GM12878 (cell line): ENCODE results near the gene FGGY. TPM values are rescaled to one million over a fixed set of nuclear protein-coding genes. Genes with fewer than 3 reads are reported as not detected.

Source experiments
- ATAC-seq: fragments of 200-7000 bp; cut with Tn5 transposase; 3 replicates; pipeline ENCODE4 v1.9.1; 2020; ENCODE audit warnings: mild to moderate bottlenecking, moderate library complexity
- BruUV-seq: library from RNA; stranded (reverse); fragments of 400-500 nt; replicated peaks from 2 replicates; lab custom pipeline; 2021; lab: Mats Ljungman, UMichigan
- CTCF ChIA-PET: fragments of 300-600 bp; sonication (Branson Sonifier 250); formaldehyde crosslinking; extraction: SDS; loops from one replicate; lab custom pipeline; 2021; ENCODE audit warnings: inconsistent platforms; lab: Yijun Ruan, JAX
- POLR2A ChIA-PET: fragments of 350-600 bp; formaldehyde crosslinking; extraction: SDS; loops from one replicate; lab custom pipeline; 2021; ENCODE audit warnings: inconsistent platforms; lab: Charles Lee
- RAD21 ChIA-PET: fragments of 300-600 bp; sonication (Branson Sonifier 250); formaldehyde crosslinking; loops from one replicate; lab custom pipeline; 2023; ENCODE audit warnings: antibody characterized with exemption; ENCODE audit not compliant: unreplicated experiment; lab: Charles Lee
- SMC1A ChIA-PET: fragments of 300-600 bp; sonication (Branson Sonifier 250); formaldehyde crosslinking; loops from one replicate; lab custom pipeline; 2023; ENCODE audit not compliant: unreplicated experiment, uncharacterized antibody; lab: Charles Lee
- DNase-seq: peaks from one replicate; pipeline ENCODE4 v3.0.0-alpha.2; 2011; ENCODE audit warnings: low read depth, low spot score
- FAIRE-seq: peaks from 3 replicates; lab custom pipeline; 2011; peaks lifted over from hg19 to GRCh38; lab: Jason Lieb, UNC
- H2AFZ ChIP-seq: 2 replicates; pipeline ENCODE4 v1.6.0; 2011; ENCODE audit warnings: low read depth, low read length, control low read depth; ENCODE audit not compliant: control insufficient read depth
- H3K27ac ChIP-seq: 2 replicates; pipeline ENCODE4 v1.5.1; 2011; ENCODE audit warnings: control low read depth; ENCODE audit not compliant: control insufficient read depth, insufficient read depth
- H3K27me3 ChIP-seq, 2 experiments: replicated peaks in 1 of 2; 2 replicates each; pipeline versions ENCODE4 v1.6.0 to v1.6.1; 2011; ENCODE audit warnings: low read length in 1 of 2; ENCODE audit not compliant: control insufficient read depth in 2 of 2, insufficient read depth in 2 of 2
- H3K36me3 ChIP-seq, 2 experiments: 2 replicates each; pipeline ENCODE4 v1.5.1; 2011; ENCODE audit warnings: low read length in 1 of 2; ENCODE audit not compliant: control insufficient read depth in 2 of 2, insufficient read depth in 2 of 2
- H3K4me1 ChIP-seq: 2 replicates; pipeline ENCODE4 v1.6.1; 2011; ENCODE audit warnings: mild to moderate bottlenecking, low read length, moderate library complexity, mixed read lengths; ENCODE audit not compliant: control insufficient read depth, insufficient read depth
- H3K4me2 ChIP-seq: 2 replicates; pipeline ENCODE4 v1.6.0; 2011; ENCODE audit warnings: control low read depth; ENCODE audit not compliant: control insufficient read depth, insufficient read depth
- H3K4me3 ChIP-seq: fragments of 200-600 bp; sonication (generic); 2 replicates; pipeline ENCODE4 v1.5.1; 2016
- H3K79me2 ChIP-seq: 2 replicates; pipeline ENCODE4 v1.6.0; 2011; ENCODE audit warnings: low read length; ENCODE audit not compliant: control insufficient read depth, insufficient read depth
- H3K9ac ChIP-seq: 2 replicates; pipeline ENCODE4 v1.8.0; 2011; ENCODE audit warnings: low read length, control low read depth, mixed read lengths; ENCODE audit not compliant: control insufficient read depth, insufficient read depth
- H3K9me3 ChIP-seq: replicated peaks from 3 replicates; pipeline ENCODE4 v1.5.1; 2011; ENCODE audit warnings: mild to moderate bottlenecking, low read length; ENCODE audit not compliant: control insufficient read depth, insufficient read depth
- H4K20me1 ChIP-seq: 2 replicates; pipeline ENCODE4 v1.6.0; 2011; ENCODE audit not compliant: control insufficient read depth, insufficient read depth
- ASH2L ChIP-seq: fragments of 300-600, 200-600 bp; sonication (generic); IDR thresholded peaks from 2 replicates; pipeline ENCODE4 v1.6.1; 2017; ENCODE audit warnings: low read depth, mild to moderate bottlenecking, borderline replicate concordance
- ATF2 ChIP-seq: IDR thresholded peaks from 2 replicates; pipeline ENCODE4 v1.6.1; 2012; ENCODE audit warnings: low read length, inconsistent platforms
- ATF7 ChIP-seq: fragments of 450-650 bp; IDR thresholded peaks from 2 replicates; pipeline ENCODE4 v1.6.1; 2016; ENCODE audit warnings: low read depth, mild to moderate bottlenecking
- CBX3 ChIP-seq: fragments of 200-600 bp; sonication (generic); IDR thresholded peaks from 2 replicates; pipeline ENCODE4 v1.6.1; 2016; ENCODE audit warnings: low read depth, borderline replicate concordance
- CREB1 ChIP-seq: IDR thresholded peaks from 2 replicates; pipeline ENCODE4 v1.6.1; 2012; ENCODE audit warnings: low read depth, mild to moderate bottlenecking, inconsistent platforms
- ETV6 ChIP-seq, 2 experiments: fragments of 450-650 bp in 1 of 2; IDR thresholded peaks in 1 of 2; conservative IDR thresholded peaks in 1 of 2; 2 replicates each; pipeline ENCODE4 v1.6.1; 2014; ENCODE audit warnings: antibody characterized with exemption in 1 of 2, borderline replicate concordance in 1 of 2, low read depth in 1 of 2, mild to moderate bottlenecking in 1 of 2, moderate library complexity in 1 of 2
- HCFC1 ChIP-seq: fragments of 150-350 bp; IDR thresholded peaks from 2 replicates; pipeline ENCODE4 v1.6.1; 2014; ENCODE audit warnings: low read length
- MYB ChIP-seq: fragments of 150-350 bp; IDR thresholded peaks from 2 replicates; pipeline ENCODE4 v1.6.1; 2014; ENCODE audit warnings: mild to moderate bottlenecking, low read depth, low read length, borderline replicate concordance
- NFYB ChIP-seq: IDR thresholded peaks from 2 replicates; pipeline ENCODE4 v1.6.1; 2011; ENCODE audit warnings: low read depth, mild to moderate bottlenecking, low read length, improper control_type of control experiment, moderate library complexity; ENCODE audit not compliant: insufficient read depth
- NR2C1 ChIP-seq: fragments of 450-650 bp; IDR thresholded peaks from 2 replicates; pipeline ENCODE4 v1.6.1; 2017; ENCODE audit warnings: antibody characterized with exemption, mild to moderate bottlenecking, moderate library complexity
- NR2C2 ChIP-seq: IDR thresholded peaks from 2 replicates; pipeline ENCODE4 v1.6.1; 2011; ENCODE audit warnings: borderline replicate concordance, low read depth; ENCODE audit not compliant: control insufficient read depth, insufficient read length
- POLR2A ChIP-seq: IDR thresholded peaks from 2 replicates; pipeline ENCODE4 v1.6.1; 2011; ENCODE audit warnings: low read depth, mild to moderate bottlenecking, low read length
- RAD51 ChIP-seq: fragments of 450-650 bp; IDR thresholded peaks from 2 replicates; pipeline ENCODE4 v1.6.1; 2016; ENCODE audit warnings: moderate library complexity, mild to moderate bottlenecking, inconsistent platforms
- RCOR1 ChIP-seq: conservative IDR thresholded peaks from 2 replicates; pipeline ENCODE4 v1.6.1; 2012; ENCODE audit warnings: low read depth, low read length, improper control_type of control experiment
- REST ChIP-seq: IDR thresholded peaks from 2 replicates; pipeline ENCODE4 v1.6.1; 2012; ENCODE audit warnings: mild to moderate bottlenecking, low read depth, low read length
- SUZ12 ChIP-seq: fragments of 200-600 bp; sonication (generic); IDR thresholded peaks from one replicate; pipeline ENCODE4 v1.6.1; 2018; ENCODE audit warnings: antibody characterized with exemption, mild to moderate bottlenecking; ENCODE audit not compliant: unreplicated experiment
- TCF12 ChIP-seq: IDR thresholded peaks from 2 replicates; pipeline ENCODE4 v1.6.1; 2011; ENCODE audit warnings: low read depth, mild to moderate bottlenecking, low read length
- ZBTB33 ChIP-seq: fragments of 450-650 bp; IDR thresholded peaks from 2 replicates; pipeline ENCODE4 v1.6.1; 2017; ENCODE audit warnings: mild to moderate bottlenecking
- WGBS: methylation state at CpG from one replicate; pipeline ENCODE4 v1.1.6; 2016; ENCODE audit warnings: low lambda C conversion rate; ENCODE audit not compliant: insufficient replicate concordance, insufficient coverage; ENCODE audit errors: missing lambda C conversion rate; 5-methylcytosine and 5-hydroxymethylcytosine counted together
- in situ Hi-C: fragments of 300-500 bp; cut with MboI; formaldehyde crosslinking; loops from 9 replicates; pipeline ENCODE4 v1.14.3; 2018; ENCODE audit warnings: mixed read lengths
- intact Hi-C: fragments of 100-400 bp; cut with micrococcal nuclease; formaldehyde crosslinking; loops from one replicate; pipeline ENCODE4 v1.14.2; 2022; ENCODE audit not compliant: unreplicated experiment
- polyA plus RNA-seq, 11 experiments: library from polyadenylated mRNA; depleted of rRNA in 4 of 11; unstranded in 6 of 11; stranded (reverse) in 5 of 11; fragments of >200 nt; fragmentation: Nextera tagmentation in 4 of 11; fragmentation: Illumina TruSeq in 1 of 11; extraction: Ambion mirVana in 4 of 11; extraction: Trizol in 1 of 11; gene quantifications; 1 replicate in 1 of 11; 2 replicates in 10 of 11; pipeline versions ENCODE4 v1.2.1 to v1.2.3, GENCODE V29; 2011 to 2016; ENCODE audit warnings: inconsistent platforms in 2 of 11, missing spikeins in 2 of 11, low read depth in 1 of 11
- total RNA-seq, 4 experiments: library from RNA; depleted of rRNA in 3 of 4; stranded (reverse); fragments of >200 nt in 3 of 4; fragmentation: Illumina TruSeq in 1 of 4; extraction: Trizol in 1 of 4; gene quantifications; 2 replicates each; pipeline versions ENCODE4 v1.2.1 to v1.2.3, GENCODE V29; 2013 to 2021

Gene FGGY
- total and polyA plus RNA-seq, 10 of the 15 experiments (the other 5 are each of a cell fraction or from before 2014, with no cell fraction given) = 6.2 to 11.9 (median 7.5) TPM

DNA sequence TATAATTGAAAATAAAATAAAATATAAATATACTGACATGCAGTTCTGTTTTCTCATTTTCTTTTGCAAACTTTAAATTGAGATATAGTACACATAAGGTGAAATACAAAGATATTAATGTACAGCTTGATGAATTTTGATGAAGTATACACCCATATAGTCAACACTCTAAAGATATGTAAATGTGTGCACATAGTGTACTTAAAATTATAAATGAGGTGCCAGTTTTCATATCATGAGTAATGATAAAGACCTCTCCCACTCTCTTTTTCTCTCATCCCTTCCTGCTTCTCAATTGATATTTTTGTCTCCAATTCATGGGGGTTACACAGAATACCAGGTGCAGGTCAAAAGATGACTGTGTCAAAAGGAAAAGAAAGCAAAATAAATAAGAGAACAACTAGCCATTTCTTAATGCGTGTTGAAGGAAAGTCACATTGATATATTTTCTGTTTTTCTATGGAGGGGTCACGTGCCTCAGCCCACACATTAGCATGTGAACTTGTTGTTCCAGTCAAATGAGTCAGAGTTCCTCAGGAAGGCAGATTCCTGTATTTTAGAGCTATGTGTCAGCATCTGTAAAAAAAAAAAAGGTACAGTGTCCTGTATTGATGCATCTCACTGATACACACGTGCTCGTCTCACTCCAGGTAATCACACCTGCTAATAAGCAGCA lies 453.6 kb downstream of the FGGY start:
- WGBS = 48% methylated on average over 4 of the region's 4 CpGs
- DNase-seq (no peak), ATAC-seq (no peak), FAIRE-seq (no peak)
- ChIA-PET CTCF (interaction anchor here (1.3 to 4.3 kb wide), 3 partner anchors 8 to 12 kb away, joined by 5 to 32 read pairs (median 5); no protein-coding TSS in a partner anchor), RAD21 (no interaction called here), SMC1A (interaction anchor here (0.7 to 1.7 kb wide), 2 partner anchors 9 to 11 kb away, joined by 5 to 6 read pairs; no protein-coding TSS in a partner anchor), POLR2A (no interaction called here)
- H3K79me2 ChIP-seq = no peaks in the 10 kb centered on the region
- no peak overlapping the region for H3K4me3 ChIP-seq
- in situ Hi-C loops = no loop called here
- H3K4me2 ChIP-seq = peak overlapping the region; percentile 43; the same call in 1 of the 2 replicates
- no TSS peak for BruUV-seq
- peaks cover 17% of the 10 kb centered on the region for H3K4me1 ChIP-seq
- intact Hi-C loops = loop anchor here (10.0 kb wide), 1 partner anchor 456 kb away; the partner anchor contains the start of gene FGGY
- no peak overlapping the region; the same call in 1 of the 2 replicates for H2AFZ ChIP-seq
- no peak overlapping the region for H3K9ac ChIP-seq
- no peaks in the 10 kb centered on the region for H3K27me3 ChIP-seq
- no peaks in the 10 kb centered on the region for H3K9me3 ChIP-seq
- no peaks in the 10 kb centered on the region for H3K36me3 ChIP-seq
- no peaks in the 10 kb centered on the region for H4K20me1 ChIP-seq
- no peak overlapping the region for H3K27ac ChIP-seq
- TF ChIP-seq REST (no peak), RCOR1 (no peak), POLR2A (no peak), ETV6 (conservative IDR thresholded peaks at IDR 0.05 in 1 of 2, IDR thresholded peaks at IDR 0.05 in 1 of 2; ENCODE audit: borderline replicate concordance in 1 of 2, low read depth in 1 of 2) (no peak), NR2C1 (no peak), ATF7 (no peak), NFYB (no peak), NR2C2 (no peak), CREB1 (no peak), CBX3 (no peak), RAD51 (peak; percentile 54), TCF12 (no peak), ZBTB33 (no peak), MYB (no peak), HCFC1 (no peak), ASH2L (no peak), SUZ12 (no peak), ATF2 (no peak)
